ENCODE data around the gene SLC17A5.

Gene SLC17A5

GRCh38 chr6:73648166-73648565 lies 5.6 kb downstream of the SLC17A5 start:
- H4K8ac ChIP-seq (ENCODE audit: low read depth, low read length), result no peak overlapping the region
- H3K4ac ChIP-seq (ENCODE audit: low read length), result no peak overlapping the region
- no peak overlapping the region for H2BK120ac ChIP-seq (ENCODE audit: low read depth, low read length)
- no peak overlapping the region for H3K9ac ChIP-seq (ENCODE audit: low read depth, low read length, poor library complexity)
- H3K4me2 ChIP-seq (ENCODE audit: insufficient read depth, low read length, poor library complexity, severe bottlenecking), result no peak overlapping the region
- H3K18ac ChIP-seq (ENCODE audit: low read length), result no peak overlapping the region
- H2AFZ ChIP-seq (ENCODE audit: low read length), result no peak overlapping the region
- no peak overlapping the region for H3K14ac ChIP-seq (ENCODE audit: low read length)
- no peak overlapping the region for H4K91ac ChIP-seq (ENCODE audit: low read depth, low read length, poor library complexity)
- no peak overlapping the region for H3K4me3 ChIP-seq (ENCODE audit: low read length in 2 of 2)
- peaks cover 0 to 4% of the 10 kb centered on the region in 2 donors for H3K4me1 ChIP-seq (ENCODE audit: control insufficient read depth in 2 of 2, insufficient read depth in 1 of 2, low read depth in 1 of 2, low read length in 2 of 2)
- H2BK5ac ChIP-seq (ENCODE audit: low read length), result no peak overlapping the region
- DNase-seq (ENCODE audit: low spot score), result no peak
- H2BK12ac ChIP-seq (ENCODE audit: low read length), result no peak overlapping the region
- H3K27ac ChIP-seq (replicated peaks; ENCODE audit: low read length), result no peak overlapping the region
- H2BK15ac ChIP-seq (ENCODE audit: low read length), result no peak overlapping the region
- no peaks in the 10 kb centered on the region for H3K27me3 ChIP-seq (ENCODE audit: control insufficient read depth in 3 of 3, insufficient read depth in 3 of 3, low read depth in 1 of 3, low read length in 3 of 3)
- H3K23ac ChIP-seq (ENCODE audit: low read depth, low read length, poor library complexity), result no peak overlapping the region
- no peaks in the 10 kb centered on the region for H3K9me3 ChIP-seq (replicated peaks in 1 of 2; ENCODE audit: control insufficient read depth in 2 of 2, insufficient read depth in 1 of 2, low read depth in 1 of 2, low read length in 2 of 2)
- no peaks in the 10 kb centered on the region for H3K79me1 ChIP-seq (ENCODE audit: low read depth, low read length)
- no peak overlapping the region for H2AK5ac ChIP-seq (ENCODE audit: low read depth, low read length)
- H3K36me3 ChIP-seq (replicated peaks in 1 of 2; ENCODE audit: control insufficient read depth in 2 of 2, insufficient read depth in 2 of 2, low read length in 2 of 2), result peaks cover 0 to 2% of the 10 kb centered on the region in 2 donors

- Histone ChIP-seq H2BK120ac (ENCODE audit: low read depth, low read length) (no peak overlapping the region), H2BK15ac (ENCODE audit: low read length) (no peak overlapping the region), H3K27me3 (ENCODE audit: control insufficient read depth in 3 of 3, insufficient read depth in 3 of 3, low read depth in 1 of 3, low read length in 3 of 3) (no peaks in the 10 kb centered on the region), H2AK5ac (ENCODE audit: low read depth, low read length) (no peak overlapping the region), H3K14ac (ENCODE audit: low read length) (no peak overlapping the region), H2BK5ac (ENCODE audit: low read length) (no peak overlapping the region), H3K23ac (ENCODE audit: low read depth, low read length, poor library complexity) (no peak overlapping the region), H4K91ac (ENCODE audit: low read depth, low read length, poor library complexity) (no peak overlapping the region), H3K36me3 (replicated peaks in 1 of 2; ENCODE audit: control insufficient read depth in 2 of 2, insufficient read depth in 2 of 2, low read length in 2 of 2) (peaks cover 0 to 2% of the 10 kb centered on the region in 2 donors), H2AFZ (ENCODE audit: low read length) (no peak overlapping the region), H3K79me1 (ENCODE audit: low read depth, low read length) (no peaks in the 10 kb centered on the region), H3K9me3 (replicated peaks in 1 of 2; ENCODE audit: control insufficient read depth in 2 of 2, insufficient read depth in 1 of 2, low read depth in 1 of 2, low read length in 2 of 2) (no peaks in the 10 kb centered on the region), H3K4me2 (ENCODE audit: insufficient read depth, low read length, poor library complexity, severe bottlenecking) (no peak overlapping the region), H3K4me3 (ENCODE audit: low read length in 2 of 2) (no peak overlapping the region), H3K18ac (ENCODE audit: low read length) (no peak overlapping the region), H4K8ac (ENCODE audit: low read depth, low read length) (no peak overlapping the region), H2BK12ac (ENCODE audit: low read length) (no peak overlapping the region), H3K4ac (ENCODE audit: low read length) (no peak overlapping the region), H3K4me1 (ENCODE audit: control insufficient read depth in 2 of 2, insufficient read depth in 1 of 2, low read depth in 1 of 2, low read length in 2 of 2) (no peaks in the 10 kb centered on the region), H3K9ac (ENCODE audit: low read depth, low read length, poor library complexity) (no peak overlapping the region), H3K27ac (replicated peaks; ENCODE audit: low read length) (no peak overlapping the region)
- no CpG with 5 or more reads among the region's 10 CpGs for WGBS, 2 donors (ENCODE audit: extremely low coverage in 2 of 2, insufficient read length in 2 of 2, insufficient replicate concordance in 1 of 2)
- no peak for DNase-seq (ENCODE audit: low spot score)
Observed at GRCh38 chr6:73644941-73645591, 8.7 kb downstream of the SLC17A5 start.

GRCh38 chr6:73644030-73644429 lies 9.8 kb downstream of the SLC17A5 start:
- Histone ChIP-seq H2BK5ac (ENCODE audit: low read length) (no peak overlapping the region), H2AK5ac (ENCODE audit: low read depth, low read length) (no peak overlapping the region), H4K8ac (ENCODE audit: low read depth, low read length) (no peak overlapping the region), H3K23ac (ENCODE audit: low read depth, low read length, poor library complexity) (no peak overlapping the region), H3K36me3 (replicated peaks in 1 of 2; ENCODE audit: control insufficient read depth in 2 of 2, insufficient read depth in 2 of 2, low read length in 2 of 2) (peaks cover 0 to 3% of the 10 kb centered on the region in 2 donors), H3K27ac (replicated peaks; ENCODE audit: low read length) (no peak overlapping the region), H3K4ac (ENCODE audit: low read length) (no peak overlapping the region), H2BK120ac (ENCODE audit: low read depth, low read length) (no peak overlapping the region), H3K27me3 (ENCODE audit: control insufficient read depth in 3 of 3, insufficient read depth in 3 of 3, low read depth in 1 of 3, low read length in 3 of 3) (no peaks in the 10 kb centered on the region), H2BK12ac (ENCODE audit: low read length) (no peak overlapping the region), H2AFZ (ENCODE audit: low read length) (no peak overlapping the region), H3K14ac (ENCODE audit: low read length) (no peak overlapping the region), H4K91ac (ENCODE audit: low read depth, low read length, poor library complexity) (no peak overlapping the region), H3K4me2 (ENCODE audit: insufficient read depth, low read length, poor library complexity, severe bottlenecking) (no peak overlapping the region), H3K4me1 (ENCODE audit: control insufficient read depth in 2 of 2, insufficient read depth in 1 of 2, low read depth in 1 of 2, low read length in 2 of 2) (no peaks in the 10 kb centered on the region), H3K79me1 (ENCODE audit: low read depth, low read length) (no peaks in the 10 kb centered on the region), H3K18ac (ENCODE audit: low read length) (no peak overlapping the region), H3K4me3 (ENCODE audit: low read length in 2 of 2) (no peak overlapping the region), H3K9me3 (replicated peaks in 1 of 2; ENCODE audit: control insufficient read depth in 2 of 2, insufficient read depth in 1 of 2, low read depth in 1 of 2, low read length in 2 of 2) (no peaks in the 10 kb centered on the region), H2BK15ac (ENCODE audit: low read length) (no peak overlapping the region), H3K9ac (ENCODE audit: low read depth, low read length, poor library complexity) (no peak overlapping the region)
- DNase-seq (ENCODE audit: low spot score), result no peak
- no CpG with 5 or more reads among the region's 2 CpGs for WGBS, 2 donors (ENCODE audit: extremely low coverage in 2 of 2, insufficient read length in 2 of 2, insufficient replicate concordance in 1 of 2)

GRCh38 chr6:73642530-73642929 lies 11.3 kb downstream of the SLC17A5 start:
- no peak overlapping the region for H2BK120ac ChIP-seq (ENCODE audit: low read depth, low read length)
- H2BK12ac ChIP-seq (ENCODE audit: low read length), result no peak overlapping the region
- H3K4me2 ChIP-seq (ENCODE audit: insufficient read depth, low read length, poor library complexity, severe bottlenecking), result no peak overlapping the region
- no CpG with 5 or more reads among the region's 2 CpGs for WGBS, 2 donors (ENCODE audit: extremely low coverage in 2 of 2, insufficient read length in 2 of 2, insufficient replicate concordance in 1 of 2)
- H3K27ac ChIP-seq (replicated peaks; ENCODE audit: low read length), result no peak overlapping the region
- H2AK5ac ChIP-seq (ENCODE audit: low read depth, low read length), result no peak overlapping the region
- H3K4me1 ChIP-seq (ENCODE audit: control insufficient read depth in 2 of 2, insufficient read depth in 1 of 2, low read depth in 1 of 2, low read length in 2 of 2), result no peaks in the 10 kb centered on the region
- H3K9me3 ChIP-seq (replicated peaks in 1 of 2; ENCODE audit: control insufficient read depth in 2 of 2, insufficient read depth in 1 of 2, low read depth in 1 of 2, low read length in 2 of 2), result no peaks in the 10 kb centered on the region
- no peak overlapping the region for H3K23ac ChIP-seq (ENCODE audit: low read depth, low read length, poor library complexity)
- no peaks in the 10 kb centered on the region for H3K27me3 ChIP-seq (ENCODE audit: control insufficient read depth in 3 of 3, insufficient read depth in 3 of 3, low read depth in 1 of 3, low read length in 3 of 3)
- peaks cover 0 to 3% of the 10 kb centered on the region in 2 donors for H3K36me3 ChIP-seq (replicated peaks in 1 of 2; ENCODE audit: control insufficient read depth in 2 of 2, insufficient read depth in 2 of 2, low read length in 2 of 2)
- no peak for DNase-seq (ENCODE audit: low spot score)
- no peak overlapping the region for H3K14ac ChIP-seq (ENCODE audit: low read length)
- no peak overlapping the region for H4K8ac ChIP-seq (ENCODE audit: low read depth, low read length)
- no peak overlapping the region for H3K18ac ChIP-seq (ENCODE audit: low read length)
- no peak overlapping the region for H2AFZ ChIP-seq (ENCODE audit: low read length)
- no peak overlapping the region for H3K4ac ChIP-seq (ENCODE audit: low read length)
- H3K9ac ChIP-seq (ENCODE audit: low read depth, low read length, poor library complexity), result no peak overlapping the region
- no peak overlapping the region for H2BK15ac ChIP-seq (ENCODE audit: low read length)
- no peak overlapping the region for H3K4me3 ChIP-seq (ENCODE audit: low read length in 2 of 2)
- no peaks in the 10 kb centered on the region for H3K79me1 ChIP-seq (ENCODE audit: low read depth, low read length)
- no peak overlapping the region for H2BK5ac ChIP-seq (ENCODE audit: low read length)
- no peak overlapping the region for H4K91ac ChIP-seq (ENCODE audit: low read depth, low read length, poor library complexity)

Measured in neuronal stem cell (in vitro differentiated cells).